ENCODE measurements around the gene STK24. TPM values are rescaled to one million over a fixed set of nuclear protein-coding genes. Genes with fewer than 3 reads are reported as not detected.

Gene STK24
- total RNA-seq, 1 donor from 2014 or later, result 26.2 TPM

DNA sequence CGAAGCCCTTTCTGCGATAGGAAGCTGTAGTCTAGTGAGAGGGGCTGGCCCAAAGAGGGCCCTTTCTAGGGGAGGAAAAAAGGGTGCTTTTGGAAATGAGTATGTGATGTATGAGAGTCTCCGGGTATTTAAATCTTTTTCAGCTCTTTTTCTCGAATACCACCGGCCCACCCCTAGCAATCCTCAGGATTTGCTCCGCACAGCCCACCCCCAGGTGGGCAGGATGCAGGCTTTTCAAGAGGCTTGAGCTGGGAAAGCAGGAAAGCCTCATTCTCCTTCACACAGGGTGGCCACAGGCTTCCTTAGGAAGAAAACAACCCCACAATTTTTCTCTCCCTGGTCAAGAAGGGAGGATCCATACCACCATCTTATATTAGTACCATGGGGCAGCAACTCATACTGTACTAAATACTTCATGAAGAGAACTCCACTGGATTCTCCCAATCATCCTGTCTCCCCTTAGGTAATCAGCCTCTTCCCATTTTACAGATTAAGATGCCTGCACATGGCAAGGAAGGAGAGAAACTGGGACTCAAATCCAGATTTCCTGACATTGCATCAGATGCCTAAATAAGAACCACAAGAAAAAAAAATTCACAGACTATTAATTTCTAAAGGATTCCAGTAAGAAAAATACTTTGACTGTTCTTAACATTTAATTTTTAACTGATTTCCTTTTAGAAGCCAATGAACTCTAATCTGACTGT lies 84.4 kb downstream of the STK24 start:
- no peak for DNase-seq (ENCODE audit: low spot score)

DNA sequence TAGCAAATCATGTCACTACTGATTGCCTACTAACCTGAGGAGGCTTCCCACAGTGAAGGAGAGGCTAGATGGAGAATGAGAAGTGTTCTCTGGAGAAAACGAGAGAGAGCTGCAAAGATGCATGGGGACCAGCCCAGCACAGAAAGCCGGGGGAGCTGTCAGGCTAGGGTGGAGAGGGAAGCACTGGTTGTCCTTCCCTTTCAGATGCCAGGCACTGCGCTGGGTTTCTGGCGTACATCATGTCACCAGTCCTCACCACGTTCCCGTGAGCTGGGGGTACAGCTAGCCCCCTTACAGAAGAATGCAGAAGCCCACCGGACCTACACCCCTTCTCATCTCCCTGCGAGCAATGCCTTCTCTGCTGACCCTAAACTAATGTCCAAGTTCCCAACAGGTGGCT lies 86.0 kb downstream of the STK24 start:
- no peak for DNase-seq (ENCODE audit: low spot score)

DNA sequence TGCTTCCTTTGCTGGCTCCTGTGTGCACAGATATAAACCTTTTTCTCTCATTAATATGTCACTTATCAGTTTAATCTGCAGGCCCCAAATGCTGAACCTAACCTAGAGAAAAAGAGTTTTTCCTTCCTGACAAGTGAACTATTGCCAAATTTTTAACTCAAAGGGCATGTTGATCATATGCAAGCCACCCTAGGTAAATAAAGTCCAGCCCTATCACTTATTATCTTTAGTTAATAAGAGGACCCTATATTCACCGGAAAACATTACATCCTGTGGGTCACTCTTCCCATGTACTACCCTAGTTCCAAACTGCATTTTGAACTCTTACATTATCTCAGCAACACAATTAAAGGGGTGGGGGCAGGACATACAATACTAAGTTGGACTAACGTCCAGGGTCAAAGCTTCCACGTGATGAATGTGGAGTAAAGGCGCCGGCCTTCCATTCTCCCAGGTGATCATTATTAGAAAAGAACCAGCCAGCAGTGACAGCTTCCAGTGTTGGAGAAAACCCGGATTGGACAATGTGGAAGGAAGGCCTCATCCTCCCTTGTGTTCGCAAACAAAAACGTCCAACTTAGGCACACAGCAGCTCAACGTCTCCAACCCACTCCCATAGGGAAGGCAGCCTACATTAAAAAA lies 86.6 kb downstream of the STK24 start:
- DNase-seq (ENCODE audit: low spot score), result no peak

DNA sequence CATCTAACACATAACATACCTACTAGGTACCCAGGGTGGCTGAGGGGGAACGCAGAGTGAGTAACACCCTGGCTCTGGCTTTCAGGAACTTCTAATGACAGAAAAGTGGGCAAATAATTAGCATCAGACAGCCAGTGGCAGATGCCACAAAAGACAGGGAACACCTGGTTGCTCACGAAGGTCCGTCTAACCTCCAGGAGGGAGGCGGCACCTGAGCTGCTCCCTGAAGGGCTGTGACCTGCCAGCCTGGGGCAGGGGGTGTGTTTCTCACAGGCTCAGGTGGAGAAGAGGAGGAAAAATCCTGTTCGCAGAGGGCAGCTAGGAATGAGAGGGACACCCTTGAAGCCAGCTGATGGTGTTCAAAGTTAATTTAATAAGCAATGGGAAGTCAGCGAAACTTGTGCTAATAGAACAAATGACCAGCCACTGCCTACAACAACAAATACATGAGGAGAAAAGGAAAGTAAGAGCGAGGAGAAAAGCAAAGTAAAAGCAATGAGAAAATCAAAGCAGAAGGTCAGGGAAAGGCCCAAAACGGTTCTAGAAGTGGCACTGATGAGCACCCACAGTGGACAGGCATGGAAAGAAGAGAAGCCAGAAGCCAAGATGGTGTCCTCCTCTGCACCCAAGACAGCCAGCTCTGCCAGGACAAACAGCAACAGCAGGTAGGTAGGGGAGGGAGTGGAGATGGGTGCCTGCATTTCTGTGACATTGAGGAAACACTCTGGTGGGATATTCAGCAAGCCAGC lies 87.3 kb downstream of the STK24 start:
- no peak for DNase-seq (ENCODE audit: low spot score)

DNA sequence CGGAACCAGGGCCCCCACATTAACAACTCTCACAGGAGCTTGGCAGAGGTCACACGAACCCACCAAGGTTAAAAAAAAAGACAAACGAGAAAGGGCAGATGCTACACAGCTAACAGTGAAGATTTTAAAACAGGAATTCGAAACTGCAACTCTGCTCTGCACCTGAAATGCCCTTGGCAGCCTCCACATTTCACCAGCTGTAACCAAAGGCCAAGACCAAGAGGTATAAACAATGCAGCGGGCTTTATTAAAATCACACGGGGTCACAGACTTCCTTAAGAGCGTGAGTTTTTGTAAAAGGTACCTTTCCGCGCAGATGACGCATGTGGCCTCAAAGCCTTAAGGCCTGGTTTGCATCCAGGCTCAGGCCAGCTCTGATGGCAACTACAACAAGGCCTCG lies 88.2 kb downstream of the STK24 start:
- DNase-seq (ENCODE audit: low spot score), result no peak

DNA sequence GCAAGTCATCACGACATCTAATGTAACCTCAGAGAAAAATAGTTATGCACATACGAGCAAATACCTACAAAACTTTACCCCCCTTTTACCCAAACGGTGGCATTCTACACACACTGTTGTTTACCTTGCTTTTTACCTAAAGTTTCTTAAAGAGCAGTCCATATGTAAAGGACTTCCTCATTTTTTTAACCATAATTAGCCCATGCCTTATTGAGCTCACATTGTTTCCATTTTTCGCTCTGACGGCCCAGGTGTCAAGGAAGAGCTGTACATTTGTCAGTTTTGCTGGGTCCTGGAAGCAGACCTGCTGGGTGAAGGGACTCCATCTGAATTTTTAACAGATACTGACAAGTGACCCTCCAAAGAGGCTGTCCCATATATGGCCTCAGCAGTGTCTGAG lies 89.4 kb downstream of the STK24 start:
- no peak for DNase-seq (ENCODE audit: low spot score)

DNA sequence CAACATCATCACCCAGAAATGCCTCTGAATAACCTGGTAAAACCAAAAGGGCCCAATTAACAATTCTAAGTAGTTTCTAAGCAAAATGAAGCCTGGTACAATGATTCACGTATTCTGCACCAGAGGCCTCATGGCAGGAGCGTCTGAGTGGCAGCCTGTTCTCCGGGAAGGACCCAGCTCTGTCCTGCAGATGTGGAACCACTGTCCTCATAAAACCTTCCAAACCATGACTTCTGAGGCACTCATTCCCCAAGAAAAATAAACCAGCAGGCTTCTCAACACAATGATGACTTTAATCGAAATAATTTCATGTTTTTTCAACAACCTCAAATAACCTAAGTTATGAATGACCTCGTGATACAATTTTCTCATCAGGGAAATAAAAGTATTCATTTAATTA lies 89.9 kb downstream of the STK24 start:
- DNase-seq (ENCODE audit: low spot score), result no peak

DNA sequence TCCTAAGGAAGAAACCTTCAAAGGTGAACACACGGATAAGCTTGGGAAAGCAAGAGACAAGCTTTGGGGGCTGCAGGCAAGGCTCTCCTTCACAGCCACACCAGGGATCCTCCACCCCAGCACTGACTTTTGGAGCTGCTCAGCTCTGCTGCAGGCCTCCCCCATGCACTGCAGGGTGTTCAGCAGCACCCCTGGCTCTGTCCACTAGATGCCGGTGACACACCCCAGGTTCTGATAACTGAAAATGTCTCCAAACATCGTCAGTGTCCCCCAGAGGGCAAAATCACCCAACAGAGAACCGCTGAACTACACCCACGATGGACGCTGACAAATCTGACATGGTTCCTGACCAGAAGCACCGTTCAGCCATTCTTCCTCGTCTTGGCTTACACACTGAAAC lies 90.5 kb downstream of the STK24 start:
- DNase-seq (ENCODE audit: low spot score), result no peak

DNA sequence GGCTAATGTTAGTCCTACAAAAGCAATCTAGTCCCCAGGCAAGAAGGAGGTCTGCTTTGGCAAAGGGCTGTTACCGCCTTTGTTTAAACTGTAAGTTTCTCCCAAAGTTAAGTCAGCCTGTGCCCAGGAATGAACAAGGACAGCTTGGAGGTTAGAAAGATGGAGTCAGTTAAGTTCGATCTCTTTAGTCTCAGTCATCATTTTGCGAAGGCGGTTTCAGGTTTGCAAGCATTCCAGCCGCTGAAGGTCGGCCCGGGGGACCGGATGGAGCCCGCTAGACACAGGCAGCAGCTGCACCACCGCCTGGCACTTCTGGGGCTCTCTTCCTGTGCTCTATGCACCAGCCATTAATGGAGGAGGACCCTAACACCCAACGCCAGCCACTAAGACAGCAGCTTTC lies 91.3 kb downstream of the STK24 start:
- DNase-seq (ENCODE audit: low spot score), result no peak

DNA sequence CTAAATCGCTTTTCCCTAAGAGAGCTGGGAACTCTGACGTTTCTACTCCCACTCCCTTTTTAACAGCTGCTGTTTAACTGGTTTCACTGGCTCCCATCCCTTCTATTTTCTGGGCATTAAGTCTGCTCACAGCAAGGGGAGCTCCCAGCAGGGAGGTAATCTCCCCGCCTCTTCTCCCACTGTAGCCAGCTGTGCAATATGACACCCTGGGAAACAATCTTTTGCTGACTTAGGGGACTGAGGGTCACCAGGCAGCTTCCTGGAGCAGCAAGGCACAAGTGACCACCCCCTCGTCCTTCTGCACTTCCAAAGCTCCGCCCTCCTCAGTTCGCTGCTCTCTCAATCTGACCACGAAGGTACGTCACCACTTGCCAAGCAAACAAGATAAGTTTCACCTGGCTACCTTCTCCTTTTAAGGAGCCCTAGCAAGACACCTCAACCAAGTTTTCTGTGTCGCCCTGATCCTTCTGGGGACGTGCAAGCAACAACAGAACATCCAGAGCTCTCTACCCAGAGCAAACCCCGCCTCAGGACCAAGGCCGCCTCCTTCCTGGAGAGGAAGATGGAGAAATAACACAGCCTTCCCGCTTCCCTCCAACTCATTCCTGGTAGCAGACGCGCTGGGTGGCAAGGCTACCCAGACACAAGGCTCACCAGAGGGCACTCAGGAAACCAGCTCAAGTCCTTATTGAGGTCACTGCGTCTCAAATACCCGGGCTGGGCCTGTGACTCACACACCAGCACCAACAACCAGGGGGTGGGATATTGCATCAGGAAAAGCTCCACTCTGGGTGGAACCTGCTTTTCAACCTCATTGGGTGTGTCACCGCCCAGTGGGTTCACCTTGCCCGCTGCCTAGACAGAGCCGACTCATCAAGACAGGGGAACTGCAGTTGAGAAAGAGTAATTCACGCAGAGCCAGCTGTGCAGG lies 92.4 kb downstream of the STK24 start:
- DNase-seq (ENCODE audit: low spot score), result peak; percentile 87

DNA sequence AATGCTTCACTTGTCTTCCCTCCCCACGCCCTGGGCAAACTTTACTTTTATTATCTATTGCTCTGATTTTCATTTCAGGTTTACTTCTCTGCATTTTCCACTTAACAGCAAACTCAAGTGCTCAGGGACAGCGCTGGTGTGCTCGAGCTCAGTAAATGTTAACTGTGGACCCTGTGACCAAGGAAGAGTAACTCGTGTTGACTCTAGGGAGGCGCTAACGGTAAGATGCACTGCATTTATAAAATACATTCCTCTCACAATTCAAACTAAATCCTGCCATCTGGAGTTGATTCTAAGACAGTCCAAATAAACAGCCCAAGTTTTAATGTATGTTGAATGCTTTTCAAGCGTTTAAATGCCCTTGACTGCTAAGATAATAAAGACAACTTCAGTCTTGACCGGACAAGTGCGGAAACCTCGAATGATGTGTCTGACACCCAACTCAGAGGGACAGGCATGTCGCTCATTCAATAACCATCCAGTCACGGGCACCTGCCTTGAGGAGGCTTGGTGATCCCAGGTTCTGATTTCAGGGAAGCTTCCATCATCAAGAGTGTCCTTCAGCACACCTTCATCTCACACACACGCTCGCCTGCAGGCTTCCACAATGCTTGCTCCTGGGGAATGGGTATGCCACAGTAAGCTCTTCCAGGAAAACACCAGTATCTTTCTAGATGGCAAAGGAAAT lies 93.2 kb downstream of the STK24 start:
- DNase-seq (ENCODE audit: low spot score), result peak; percentile 37

DNA sequence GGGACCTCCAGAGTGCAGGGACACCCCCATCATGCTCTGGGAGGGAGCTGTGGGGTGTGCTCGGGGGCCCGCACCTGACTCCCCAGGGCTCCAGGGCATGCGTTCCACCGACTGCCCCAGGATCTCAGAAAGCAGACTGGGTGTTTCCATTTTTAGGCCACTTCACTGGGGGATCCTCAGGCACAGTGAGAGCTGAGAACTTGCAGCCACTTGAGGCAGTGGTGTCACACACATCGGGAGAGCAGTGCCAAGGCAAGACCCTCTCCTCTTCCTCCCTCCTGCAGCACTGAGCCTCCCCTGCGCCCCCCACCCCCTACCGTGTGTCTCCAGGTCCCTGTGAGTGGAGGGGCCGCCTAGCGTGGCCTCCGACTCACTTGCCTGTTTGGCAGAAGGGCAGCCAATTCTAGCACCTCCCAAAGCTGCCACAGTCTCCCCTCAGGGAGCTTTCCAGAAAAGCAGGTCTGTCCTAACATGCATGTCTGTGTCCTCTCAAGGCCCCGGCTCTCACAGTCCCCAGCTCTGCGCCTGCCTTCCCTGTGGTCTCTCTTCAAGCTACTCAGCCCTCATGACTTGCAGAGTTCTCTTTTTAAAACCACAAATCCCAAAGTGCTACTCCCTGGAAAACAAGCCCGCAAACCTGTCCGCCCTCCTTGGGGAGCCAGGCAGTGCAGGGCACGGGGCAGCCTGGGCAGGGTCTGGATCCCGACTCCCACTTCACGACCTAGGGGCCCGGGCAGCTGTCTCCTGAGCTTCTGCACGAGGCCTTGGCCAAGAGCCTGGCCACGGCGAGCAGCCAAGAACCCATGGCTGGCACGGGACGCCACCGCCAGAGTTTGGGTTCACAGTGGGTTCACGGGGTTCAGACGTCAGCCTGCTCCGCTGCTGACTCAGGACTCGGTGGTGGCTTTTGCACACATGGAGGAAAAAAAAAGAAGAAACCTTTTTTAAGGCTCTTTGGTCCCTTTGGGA lies 94.1 kb downstream of the STK24 start:
- DNase-seq (ENCODE audit: low spot score), result no peak

DNA sequence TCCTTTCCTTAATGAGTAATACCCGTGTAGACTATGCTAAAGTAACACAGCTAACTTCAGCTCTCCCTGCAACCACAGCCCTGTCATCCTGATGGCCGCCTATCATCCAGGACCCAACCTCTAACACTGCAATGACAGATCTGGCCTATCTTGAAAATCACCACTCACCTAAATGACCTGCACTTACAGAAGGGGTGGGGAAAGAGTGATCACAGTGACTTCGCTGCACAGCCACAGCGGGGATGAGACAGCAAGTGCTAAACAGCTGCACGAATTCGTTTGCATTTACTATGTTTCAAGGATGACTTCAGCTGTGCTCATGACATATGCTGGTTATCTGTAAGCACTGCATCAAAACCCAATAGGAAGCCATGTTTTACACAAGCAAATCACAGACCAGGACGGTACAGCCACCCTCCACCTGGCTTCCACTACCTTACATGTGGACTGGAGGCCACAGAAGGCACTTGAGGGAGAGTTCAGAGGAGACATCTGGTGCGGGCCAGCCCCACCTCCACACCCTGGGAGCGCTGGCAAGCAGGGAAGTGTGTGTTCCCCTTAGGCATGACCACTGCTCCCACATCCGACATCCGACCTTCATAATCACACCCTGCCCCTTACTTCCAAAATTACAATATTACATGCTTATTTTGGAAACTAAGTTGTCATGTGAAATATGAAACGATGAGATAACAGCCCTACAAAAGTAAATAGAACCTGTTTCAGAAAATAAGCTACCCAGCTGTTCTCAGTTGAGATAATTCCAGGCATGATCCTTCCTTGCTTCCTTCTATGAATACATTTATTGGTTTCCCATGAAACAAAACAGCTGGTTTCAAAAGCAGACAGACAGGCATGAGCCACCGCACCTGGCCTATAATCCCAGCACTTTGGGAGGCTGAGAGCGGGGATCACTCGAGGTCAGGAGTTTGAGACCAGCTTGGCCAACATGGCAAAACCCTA lies 95.7 kb downstream of the STK24 start:
- DNase-seq (ENCODE audit: low spot score), result no peak

DNA sequence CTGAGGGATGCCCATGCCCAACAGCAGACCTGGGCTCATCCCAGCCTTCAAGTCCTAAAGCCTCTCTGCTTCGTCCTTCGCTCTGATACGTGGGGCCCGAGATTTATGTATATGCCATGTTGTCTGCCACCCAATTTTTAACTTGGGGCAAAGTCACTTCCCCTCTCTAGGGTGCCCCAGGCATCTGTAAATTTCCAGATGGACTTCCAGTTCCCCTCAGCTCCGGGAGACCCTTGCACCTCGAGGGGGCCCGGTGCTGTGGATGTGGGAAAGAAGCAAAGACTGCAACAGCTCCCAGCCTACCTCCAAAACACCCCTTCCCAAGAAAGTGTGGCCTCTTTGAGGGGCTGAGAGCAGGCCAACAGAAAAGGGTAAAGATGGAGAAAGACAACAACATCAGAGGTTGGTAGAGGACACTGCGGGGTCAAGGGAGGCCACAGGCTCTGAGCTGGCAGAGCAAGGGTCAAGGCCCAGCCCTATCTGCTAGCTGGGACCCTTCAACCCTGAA lies 97.4 kb downstream of the STK24 start:
- DNase-seq (ENCODE audit: low spot score), result no peak

DNA sequence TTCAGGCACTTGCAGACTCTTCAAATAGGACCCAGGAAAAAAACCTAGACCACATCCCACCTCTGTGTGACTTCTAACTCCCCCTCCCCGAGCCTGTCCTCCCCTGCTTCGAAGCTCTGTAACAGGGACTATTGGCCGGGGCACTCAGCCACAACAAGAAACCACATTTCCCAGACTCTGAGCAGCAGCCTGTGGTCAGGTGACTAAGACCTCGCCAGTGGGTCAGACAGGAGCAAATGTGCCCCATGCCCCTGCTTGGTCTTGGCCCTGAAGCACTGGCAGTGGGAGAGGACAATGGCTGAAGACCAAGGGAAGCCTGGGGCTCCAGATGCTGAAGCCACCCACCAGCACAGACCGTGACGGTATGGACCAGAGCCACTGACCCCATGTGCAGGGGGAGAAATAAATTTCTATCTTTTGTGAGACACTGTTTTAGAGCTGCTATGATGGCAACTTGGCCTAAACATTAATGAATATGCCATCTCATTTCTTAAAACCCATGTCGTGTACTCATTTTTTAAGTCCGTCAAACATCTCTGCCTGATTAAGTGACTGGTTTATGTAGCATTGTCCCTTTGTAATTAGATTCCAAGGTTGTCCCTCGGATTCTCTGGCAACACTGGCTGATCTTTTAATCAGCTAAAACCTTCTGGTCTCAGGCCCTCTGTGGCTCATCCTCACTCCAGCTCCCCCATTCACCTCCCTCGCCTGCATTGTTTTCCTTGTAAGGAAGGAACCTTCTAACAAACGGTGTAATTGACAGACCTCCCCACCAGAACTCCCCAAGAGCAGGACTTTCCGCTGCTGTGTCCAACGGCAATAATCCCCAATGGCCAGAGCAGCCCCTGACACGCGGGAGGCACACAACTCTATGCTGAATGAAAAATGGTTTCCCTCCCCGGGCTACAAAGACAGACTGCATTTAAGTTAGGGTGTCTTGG lies 98.4 kb downstream of the STK24 start:
- DNase-seq (ENCODE audit: low spot score), result no peak

DNA sequence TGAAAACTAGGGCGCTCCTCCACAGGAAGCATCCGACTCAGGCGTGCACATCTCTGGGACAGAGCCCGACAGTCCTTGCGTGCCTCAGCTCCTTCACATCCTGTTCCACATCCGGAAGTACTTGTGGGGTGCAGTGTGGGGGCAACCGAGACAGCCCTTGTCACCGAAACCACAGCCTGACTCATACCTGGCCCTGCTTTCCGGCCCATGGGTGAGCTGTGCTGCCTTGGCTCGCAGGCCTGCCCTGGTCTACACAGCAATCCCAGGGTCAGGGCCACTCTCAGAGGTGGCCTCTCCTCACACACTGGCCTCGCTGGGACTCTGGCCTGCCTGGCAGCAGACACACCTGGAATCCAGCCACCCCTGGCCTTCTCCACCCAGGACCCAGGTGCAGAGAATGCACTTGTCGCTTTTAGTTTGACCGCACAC lies 100.4 kb downstream of the STK24 start:
- peak; percentile 42 for DNase-seq (ENCODE audit: low spot score)

DNA sequence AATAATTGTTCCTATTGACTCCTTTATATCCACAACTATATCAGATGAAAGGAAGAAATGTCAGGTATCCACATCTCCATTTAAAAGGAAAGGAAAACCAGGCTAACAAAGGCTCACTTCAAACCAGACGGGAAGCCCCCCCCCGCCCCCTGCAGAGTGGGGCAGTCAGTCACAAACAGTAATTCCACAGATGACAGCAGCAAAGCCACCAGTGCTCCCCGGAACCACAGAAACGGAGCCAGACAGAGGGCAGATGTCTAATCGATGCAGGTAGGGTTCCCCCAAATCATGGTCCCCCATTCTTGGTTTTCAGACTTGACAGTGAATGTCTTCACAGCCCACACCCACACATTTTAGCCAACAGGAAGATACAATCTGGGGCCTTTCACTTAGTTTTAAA lies 100.8 kb downstream of the STK24 start:
- DNase-seq (ENCODE audit: low spot score), result no peak
